SK-N-SH (cell line): ENCODE measurements around the gene MDM1. TPM values are rescaled to one million over a fixed set of nuclear protein-coding genes. Genes with fewer than 3 reads are reported as not detected.

Source experiments
- CTCF ChIA-PET: fragments of 300-600, 350-600 bp; formaldehyde crosslinking; extraction: SDS; loops from one replicate; lab custom pipeline; 2021; lab: Yijun Ruan, JAX
- POLR2A ChIA-PET: fragments of 350-600 bp; sonication (Branson Sonifier 250); formaldehyde crosslinking; extraction: SDS; loops from one replicate; lab custom pipeline; 2020; ENCODE audit warnings: antibody characterized with exemption, inconsistent platforms; lab: Yijun Ruan, JAX
- DNase-seq: peaks from one replicate; pipeline ENCODE4 v3.0.0; 2012
- H2AFZ ChIP-seq: fragments of 200-600 bp; sonication (generic); 2 replicates; pipeline ENCODE4 v1.8.1; 2016; ENCODE audit warnings: antibody characterized with exemption, mild to moderate bottlenecking, low read depth
- H3F3A ChIP-seq: fragments of 200-600 bp; sonication (generic); replicated peaks from 2 replicates; pipeline ENCODE3; 2016; ENCODE audit warnings: antibody characterized with exemption, mild to moderate bottlenecking; ENCODE audit not compliant: insufficient read depth
- H3K27ac ChIP-seq, 2 experiments: fragments of 200-500 bp in 1 of 2; fragments of 200-600 bp in 1 of 2; sonication (Bioruptor generic) in 1 of 2; sonication (generic), shearing (Covaris generic) in 1 of 2; 2 replicates each; pipeline versions ENCODE4 v1.5.1 to v1.6.1; 2014 to 2016; ENCODE audit warnings: low read depth in 2 of 2, inconsistent platforms in 1 of 2, low read length in 1 of 2, mild to moderate bottlenecking in 1 of 2, mixed read lengths in 1 of 2
- H3K27me3 ChIP-seq: fragments of 200-600 bp; sonication (generic), shearing (Covaris generic); 2 replicates; pipeline ENCODE4 v1.6.1; 2016; ENCODE audit warnings: mixed run types; ENCODE audit not compliant: insufficient read depth
- H3K36me3 ChIP-seq, 2 experiments: fragments of 200-500 bp in 1 of 2; fragments of 200-600 bp in 1 of 2; sonication (Bioruptor generic) in 1 of 2; sonication (generic) in 1 of 2; replicated peaks in 1 of 2; 2 replicates each; pipeline versions ENCODE3 to v1.5.1; 2014 to 2016; ENCODE audit warnings: low read length in 1 of 2, mild to moderate bottlenecking in 1 of 2; ENCODE audit not compliant: insufficient read depth in 2 of 2, control insufficient read depth in 1 of 2
- H3K4me1 ChIP-seq, 2 experiments: fragments of 200-500 bp in 1 of 2; fragments of 200-600 bp in 1 of 2; sonication (Bioruptor generic) in 1 of 2; sonication (generic), shearing (Covaris generic) in 1 of 2; 2 replicates each; pipeline versions ENCODE4 v1.5.1 to v1.6.1; 2014 to 2016; ENCODE audit warnings: low read depth in 1 of 2, low read length in 1 of 2, mixed run types in 1 of 2; ENCODE audit not compliant: insufficient read depth in 2 of 2, control insufficient read depth in 1 of 2
- H3K4me2 ChIP-seq: fragments of 200-600 bp; sonication (generic), shearing (Covaris generic); 2 replicates; pipeline ENCODE4 v1.6.1; 2017; ENCODE audit warnings: mixed run types
- H3K4me3 ChIP-seq, 2 experiments: fragments of 200-500 bp in 1 of 2; fragments of 200-600 bp in 1 of 2; sonication (Bioruptor generic) in 1 of 2; sonication (generic), shearing (Covaris generic) in 1 of 2; 2 replicates each; pipeline versions ENCODE4 v1.5.1 to v1.8.1; 2014 to 2016; ENCODE audit warnings: low read depth in 2 of 2, inconsistent platforms in 1 of 2, low read length in 1 of 2, mild to moderate bottlenecking in 1 of 2, mixed read lengths in 1 of 2, moderate library complexity in 1 of 2
- H3K79me2 ChIP-seq: fragments of 200-600 bp; sonication (generic); 2 replicates; pipeline ENCODE4 v1.8.1; 2017; ENCODE audit warnings: mild to moderate bottlenecking; ENCODE audit not compliant: insufficient read depth
- H3K9ac ChIP-seq: fragments of 200-600 bp; sonication (generic); 2 replicates; pipeline ENCODE4 v1.6.1; 2017; ENCODE audit warnings: mixed run types
- H3K9me2 ChIP-seq: fragments of 200-600 bp; sonication (generic); 2 replicates; pipeline ENCODE4 v1.6.1; 2017; ENCODE audit warnings: mixed run types
- H3K9me3 ChIP-seq: fragments of 200-600 bp; sonication (generic); 2 replicates; pipeline ENCODE4 v1.6.1; 2017; ENCODE audit warnings: mixed run types, mild to moderate bottlenecking, moderate library complexity
- H4K20me1 ChIP-seq: fragments of 200-600 bp; sonication (generic); 2 replicates; pipeline ENCODE4 v1.6.1; 2017; ENCODE audit warnings: mild to moderate bottlenecking, mixed run types; ENCODE audit not compliant: insufficient read depth
- CHD2 ChIP-seq: fragments of 150-350 bp; IDR thresholded peaks from 2 replicates; pipeline ENCODE4 v1.6.1; 2018; ENCODE audit warnings: low read length; ENCODE audit not compliant: partially characterized antibody
- CTCF ChIP-seq: fragments of 200-600 bp; sonication (generic); IDR thresholded peaks from 2 replicates; pipeline ENCODE4 v1.6.1; 2017; ENCODE audit warnings: antibody characterized with exemption, mild to moderate bottlenecking, moderate library complexity
- EP300 ChIP-seq, 2 experiments: IDR thresholded peaks; 2 replicates each; pipeline versions ENCODE4 v1.4.0 to v1.6.1; 2012; ENCODE audit warnings: borderline replicate concordance in 1 of 2, low read depth in 1 of 2, low read length in 1 of 2
- EZH2phosphoT487 ChIP-seq: fragments of 200-600 bp; sonication (generic); IDR thresholded peaks from 2 replicates; pipeline ENCODE4 v1.6.1; 2017; ENCODE audit warnings: low read depth, mixed run types, mild to moderate bottlenecking, antibody characterized with exemption, moderate library complexity, borderline replicate concordance
- FOSL2 ChIP-seq: IDR thresholded peaks from 2 replicates; pipeline ENCODE4 v1.4.0; 2012; ENCODE audit warnings: low read depth, mild to moderate bottlenecking, moderate library complexity, borderline replicate concordance
- FOXM1 ChIP-seq: IDR thresholded peaks from 2 replicates; pipeline ENCODE4 v1.4.0; 2012; ENCODE audit warnings: low read depth, mild to moderate bottlenecking
- IRF3 ChIP-seq: fragments of 150-350 bp; IDR thresholded peaks from 2 replicates; pipeline ENCODE4 v1.6.1; 2016; ENCODE audit warnings: mild to moderate bottlenecking, low read depth, low read length
- JUND ChIP-seq: IDR thresholded peaks from 2 replicates; pipeline ENCODE4 v1.4.0; 2012
- MAX ChIP-seq: IDR thresholded peaks from 2 replicates; pipeline ENCODE4 v1.4.0; 2012; ENCODE audit warnings: low read depth
- MXI1 ChIP-seq: IDR thresholded peaks from 2 replicates; pipeline ENCODE4 v1.6.1; 2012; ENCODE audit warnings: mild to moderate bottlenecking, low read depth, low read length, improper control_type of control experiment
- NFIC ChIP-seq: IDR thresholded peaks from 2 replicates; pipeline ENCODE4 v1.4.0; 2012; ENCODE audit warnings: borderline replicate concordance
- RAD21 ChIP-seq: IDR thresholded peaks from 2 replicates; pipeline ENCODE4 v1.6.1; 2012; ENCODE audit warnings: mild to moderate bottlenecking, low read length
- RCOR1 ChIP-seq: fragments of 150-350 bp; IDR thresholded peaks from 2 replicates; pipeline ENCODE4 v1.6.1; 2017; ENCODE audit warnings: antibody characterized with exemption, low read length
- RXRA ChIP-seq: IDR thresholded peaks from 2 replicates; pipeline ENCODE4 v1.4.0; 2012; ENCODE audit warnings: low read depth, mild to moderate bottlenecking, borderline replicate concordance
- TAF1 ChIP-seq: IDR thresholded peaks from 2 replicates; pipeline ENCODE4 v1.6.1; 2012; ENCODE audit warnings: low read depth, mild to moderate bottlenecking, low read length, moderate library complexity, borderline replicate concordance
- TCF12 ChIP-seq: IDR thresholded peaks from 2 replicates; pipeline ENCODE4 v1.4.0; 2012
- TEAD4 ChIP-seq: IDR thresholded peaks from 2 replicates; pipeline ENCODE4 v1.4.0; 2012; ENCODE audit warnings: mild to moderate bottlenecking, borderline replicate concordance; ENCODE audit not compliant: insufficient read depth
- USF2 ChIP-seq: fragments of 150-350 bp; IDR thresholded peaks from 2 replicates; pipeline ENCODE4 v1.6.1; 2017; ENCODE audit warnings: antibody characterized with exemption, low read length, low read depth, borderline replicate concordance
- WGBS: methylation state at CpG from one replicate; pipeline ENCODE4 v1.1.6; 2017; ENCODE audit warnings: low lambda C conversion rate; 5-methylcytosine and 5-hydroxymethylcytosine counted together
- polyA plus RNA-seq, 3 experiments: library from polyadenylated mRNA; depleted of rRNA; stranded (reverse); fragments of >200 nt; gene quantifications; 2 replicates each; pipeline ENCODE4 v1.2.3, GENCODE V29; 2012

The MDM1 gene
- polyA plus RNA-seq, 1 of the 3 experiments (the other 2 are of a cell fraction): 7.4 TPM

GRCh38 chr12:68367903-68368302 lies 35.7 kb upstream of the MDM1 start:
- Histone ChIP-seq H3K36me3 (no peaks in the 10 kb centered on the region), H3K27ac (no peak overlapping the region), H3K4me2 (no peak overlapping the region), H3K9me2 (no peaks in the 10 kb centered on the region), H3K4me3 (no peak overlapping the region), H3K9ac (no peak overlapping the region), H3K27me3 (no peaks in the 10 kb centered on the region), H3K9me3 (no peaks in the 10 kb centered on the region), H3F3A (no peaks in the 10 kb centered on the region), H3K4me1 (no peaks in the 10 kb centered on the region), H3K79me2 (no peaks in the 10 kb centered on the region), H4K20me1 (no peaks in the 10 kb centered on the region), H2AFZ (no peak overlapping the region)
- TF ChIP-seq TCF12 (no peak), USF2 (no peak), FOSL2 (no peak), TEAD4 (no peak), EP300 (IDR thresholded peaks at IDR 0.05; ENCODE audit: borderline replicate concordance in 1 of 2, low read depth in 1 of 2, low read length in 1 of 2) (no peak), MAX (no peak), RCOR1 (no peak), TAF1 (no peak), NFIC (no peak), IRF3 (no peak), EZH2phosphoT487 (no peak), MXI1 (no peak), JUND (no peak), CHD2 (no peak), CTCF (no peak), FOXM1 (no peak), RXRA (no peak), RAD21 (no peak)
- ChIA-PET POLR2A (no interaction called here), CTCF (no interaction called here)
- WGBS: 80% methylated on average over 2 of the region's 2 CpGs
- no peak for DNase-seq
